HG02870 (cell line): Measurements from ENCODE around the gene MAGI2.
"Not testable (repeated sequence)": the region's sequence is repeated elsewhere in the genome, so short reads cannot be mapped to it uniquely, and the experiment has no call there.

Experiments used
- ATAC-seq: cut with Tn5 transposase; IDR thresholded peaks from one replicate; pipeline ENCODE4 v1.9.1; 2021; ENCODE audit warnings: mild to moderate bottlenecking, moderate library complexity; ENCODE audit not compliant: unreplicated experiment

The MAGI2 gene

DNA sequence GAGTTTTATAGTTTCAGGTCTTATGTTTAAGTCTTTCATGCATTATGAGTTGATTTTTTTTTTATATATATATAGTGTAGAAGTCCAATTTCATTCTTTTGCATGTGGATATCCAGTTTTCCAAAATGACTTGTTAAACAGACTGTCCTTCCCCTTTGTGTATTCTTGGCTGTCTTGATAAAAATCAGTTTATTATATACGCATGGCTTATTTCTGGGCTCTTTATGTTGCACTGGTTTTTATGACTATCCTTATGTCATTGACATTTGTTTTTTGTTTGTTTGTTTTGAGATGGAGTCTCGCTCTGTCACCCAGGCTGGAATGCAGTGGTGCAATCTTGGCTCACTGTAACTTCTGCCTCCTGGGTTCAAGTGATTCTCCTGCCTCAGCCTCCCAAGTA, 485.9 kb downstream of the MAGI2 start:
- not testable (repeated sequence) for ATAC-seq

DNA sequence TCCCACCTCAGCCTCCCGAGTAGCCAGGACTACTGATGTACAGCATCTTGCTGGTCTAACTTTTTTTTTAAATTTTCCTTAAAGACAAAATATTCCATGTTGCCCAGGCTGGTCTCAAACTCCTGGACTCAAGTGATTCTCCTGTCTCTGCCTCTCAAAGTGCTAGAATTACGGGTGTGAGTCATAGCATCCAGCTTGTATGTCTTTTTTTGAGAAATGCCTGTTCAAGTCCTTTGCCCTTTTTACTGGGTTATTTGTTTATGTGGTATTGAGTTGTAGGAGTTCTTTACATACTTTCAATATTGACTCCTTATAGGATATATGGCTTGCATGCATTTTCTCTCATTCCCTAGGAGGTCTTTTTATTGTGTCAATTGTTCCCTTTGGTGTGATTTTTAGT, 486.4 kb downstream of the MAGI2 start:
- no peak for ATAC-seq

GRCh38 chr7:78959477-78959876, 494.0 kb downstream of the MAGI2 start:
- no peak for ATAC-seq

- no peak for ATAC-seq
These were observed 498.1 kb downstream of the MAGI2 start for GRCh38 chr7:78955329-78955728.

GRCh38 chr7:78953726-78954363, 499.6 kb downstream of the MAGI2 start:
- ATAC-seq = no peak

- ATAC-seq = no peak
These were observed 500.4 kb downstream of the MAGI2 start for GRCh38 chr7:78953090-78953489.

- ATAC-seq = no peak
These were observed 513.8 kb downstream of the MAGI2 start for GRCh38 chr7:78939669-78940068.

GRCh38 chr7:78924581-78924980, 528.9 kb downstream of the MAGI2 start:
- no peak for ATAC-seq

- ATAC-seq = no peak
These were observed 540.7 kb downstream of the MAGI2 start for GRCh38 chr7:78912781-78913180.

DNA sequence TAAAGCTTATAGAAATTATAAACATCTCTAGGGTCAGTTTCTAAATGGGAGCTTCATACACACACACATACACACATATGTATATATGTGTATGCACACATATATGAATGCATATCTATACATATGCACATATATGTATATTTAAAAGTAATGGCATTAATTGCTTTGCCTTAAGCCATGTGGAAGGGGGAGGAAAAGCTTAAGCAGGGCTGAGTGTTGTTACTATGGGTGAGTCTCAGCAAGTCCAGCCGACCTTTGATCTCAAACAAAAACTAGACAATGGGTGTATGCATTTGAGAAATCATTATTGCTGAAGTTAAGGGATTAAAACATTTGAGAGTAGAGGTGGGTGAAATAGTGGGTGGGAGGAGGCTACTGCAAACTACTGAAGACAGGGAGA, 546.7 kb downstream of the MAGI2 start:
- no peak for ATAC-seq

DNA sequence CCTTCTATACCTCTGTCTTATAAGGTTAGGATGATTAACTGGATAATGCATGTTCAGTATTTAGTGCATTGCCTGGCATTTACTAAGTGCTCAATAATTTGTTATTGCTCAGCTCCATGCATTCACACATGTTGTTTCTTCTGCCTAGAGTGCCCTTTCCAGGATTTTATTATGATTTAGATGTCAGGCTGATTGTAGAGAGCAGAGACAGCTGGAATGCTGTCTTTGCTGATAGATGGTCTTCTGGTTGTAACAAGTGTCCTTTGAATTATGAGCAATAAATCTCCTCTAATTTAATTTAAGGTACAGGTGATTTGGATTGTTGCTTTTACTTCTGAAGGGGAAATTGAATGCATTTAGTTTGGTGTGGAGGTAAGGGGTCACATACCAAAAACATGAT, 548.0 kb downstream of the MAGI2 start:
- ATAC-seq = no peak

DNA sequence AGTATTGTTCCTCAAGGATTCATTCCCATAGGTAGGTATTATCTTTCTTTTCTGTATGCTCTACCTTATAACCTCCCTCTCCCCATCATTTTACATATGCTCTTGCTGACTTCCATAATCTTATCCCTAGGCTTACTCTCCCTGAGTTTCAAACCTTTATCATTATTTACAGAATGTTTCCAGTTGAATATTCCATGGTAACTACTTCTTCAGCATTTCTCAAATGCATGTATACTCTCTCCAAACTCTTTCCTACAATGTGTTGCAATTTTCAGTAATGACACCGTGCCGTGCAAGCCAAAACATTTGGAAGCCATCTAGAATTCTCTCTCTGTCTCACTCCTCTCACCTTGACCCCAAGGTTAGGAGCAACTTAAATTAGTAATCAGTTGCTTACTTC, 548.5 kb downstream of the MAGI2 start:
- ATAC-seq = no peak

DNA sequence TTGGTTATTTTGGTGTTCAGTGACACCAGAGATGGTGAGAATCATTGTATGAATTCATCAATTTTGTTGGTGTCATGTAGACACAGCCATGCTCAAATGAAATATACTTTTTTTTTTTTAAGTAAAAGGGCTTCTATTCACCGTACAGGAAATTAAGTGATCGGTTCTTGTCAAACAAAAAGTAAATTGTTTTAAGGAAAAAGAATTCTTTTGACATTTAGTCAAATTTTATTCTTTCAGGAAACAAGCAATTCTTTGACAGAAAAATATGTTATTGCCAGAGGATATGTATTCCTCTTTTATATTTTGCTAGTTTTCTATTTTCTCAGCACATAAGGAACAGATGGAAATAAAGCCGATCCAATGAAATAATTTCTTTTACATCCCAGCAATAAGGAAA, 551.9 kb downstream of the MAGI2 start:
- ATAC-seq = no peak

DNA sequence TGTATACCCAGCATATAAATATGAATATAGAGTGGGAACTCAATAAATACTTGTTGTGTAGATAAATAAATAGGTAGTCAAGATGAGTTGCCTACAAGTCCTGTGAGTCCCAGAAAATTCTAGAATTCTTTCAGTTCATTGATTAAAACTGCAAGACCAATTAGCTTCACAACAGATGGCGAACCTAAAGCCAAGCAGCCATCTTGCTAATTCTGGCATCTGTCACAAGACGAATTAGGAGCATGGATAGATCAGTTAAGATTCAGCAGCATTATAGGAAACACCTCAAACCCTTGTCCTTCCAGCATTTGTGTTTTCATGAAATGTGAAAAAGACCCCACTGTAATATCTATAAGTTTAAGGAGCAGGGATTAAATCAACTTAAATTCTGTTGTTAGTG, 552.7 kb downstream of the MAGI2 start:
- no peak for ATAC-seq

- no peak for ATAC-seq
These were observed 558.1 kb downstream of the MAGI2 start for GRCh38 chr7:78895393-78895792.

- no peak for ATAC-seq
These were observed 574.3 kb downstream of the MAGI2 start for GRCh38 chr7:78879206-78879605.

- ATAC-seq = no peak
These were observed 580.4 kb downstream of the MAGI2 start for GRCh38 chr7:78873117-78873516.

DNA sequence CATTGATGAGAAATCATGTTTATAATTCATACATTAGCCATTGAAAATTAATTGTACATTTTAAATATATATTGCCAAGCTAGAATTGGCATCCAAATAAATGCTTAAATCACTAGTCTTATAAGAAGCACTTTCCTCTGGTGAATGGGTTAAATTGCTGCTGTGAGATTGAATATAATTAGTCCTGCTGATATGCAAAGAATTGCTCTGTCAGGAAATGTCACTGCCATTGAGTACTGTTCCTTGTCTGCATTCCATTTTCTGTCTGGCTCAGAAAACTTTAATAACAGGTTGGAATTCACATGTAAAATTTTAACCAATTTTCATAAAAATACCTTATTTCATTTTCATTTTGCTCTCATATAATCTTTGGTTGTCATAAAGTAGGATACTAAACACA, 589.1 kb downstream of the MAGI2 start:
- no peak for ATAC-seq

- ATAC-seq = no peak
These were observed 590.2 kb downstream of the MAGI2 start for GRCh38 chr7:78863281-78863680.

DNA sequence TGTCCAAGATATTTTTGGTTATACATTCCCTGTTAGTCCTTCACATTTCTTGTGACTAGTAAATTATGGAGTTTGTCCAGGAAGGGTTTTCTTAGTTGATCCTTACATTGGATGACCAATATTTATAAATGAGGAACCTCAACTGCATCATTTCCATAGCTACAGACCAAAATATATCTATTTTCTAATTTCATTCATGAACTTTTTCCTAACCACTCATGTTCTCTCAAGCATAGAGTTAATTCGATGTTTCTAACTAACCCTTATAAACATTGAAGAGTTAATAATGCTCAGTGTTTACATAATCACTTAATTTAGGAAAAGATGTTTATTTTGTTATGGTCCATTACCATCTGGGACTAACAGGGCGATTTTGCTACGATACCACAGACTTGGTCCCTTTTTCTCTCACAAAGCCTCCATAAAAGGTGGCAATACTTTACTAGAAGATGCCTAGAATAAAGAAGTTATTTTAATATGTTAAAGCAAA, 591.0 kb downstream of the MAGI2 start:
- no peak for ATAC-seq

- ATAC-seq = no peak
These were observed 600.5 kb downstream of the MAGI2 start for GRCh38 chr7:78852951-78853350.

DNA sequence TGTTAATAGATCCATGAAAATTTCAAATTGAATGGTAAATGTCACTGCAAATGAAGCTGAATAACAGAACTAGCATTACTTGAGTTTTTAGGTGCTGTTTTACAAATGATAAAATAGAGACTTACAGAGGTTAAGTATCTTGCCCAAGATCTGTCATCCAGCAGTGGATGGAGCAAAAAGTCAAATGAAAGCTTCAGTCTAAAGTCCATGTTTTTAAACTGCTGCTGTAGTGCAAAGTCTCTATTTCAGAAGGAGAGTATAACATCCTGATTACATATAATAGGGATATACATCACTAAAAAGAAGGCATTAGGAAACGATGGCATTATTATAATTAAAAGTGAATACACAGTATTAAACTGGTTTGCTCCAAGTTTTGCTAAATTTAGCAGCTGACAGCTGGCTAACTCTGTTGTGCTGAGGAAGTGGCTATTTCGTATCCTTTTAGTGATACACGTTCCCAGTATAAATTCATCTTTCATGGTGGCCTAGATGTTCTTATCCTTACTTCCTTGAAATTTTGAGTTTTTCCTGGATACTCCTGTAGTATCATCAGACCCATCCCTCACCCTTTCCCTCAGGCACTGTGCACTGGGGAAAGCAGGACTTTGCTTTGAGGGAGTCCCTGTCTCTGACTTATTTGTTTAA, 603.2 kb downstream of the MAGI2 start:
- no peak for ATAC-seq

GRCh38 chr7:78845155-78845554, 608.3 kb downstream of the MAGI2 start:
- ATAC-seq = no peak
